ENCODE data around the gene ZG16. TPM values are rescaled to one million over a fixed set of nuclear protein-coding genes. Genes with fewer than 3 reads are reported as not detected.

ZG16 gene
- total and polyA plus RNA-seq, 2 of the 8 experiments (the other 6 are each of a cell fraction or from before 2014, with no cell fraction given) = not detected

DNA sequence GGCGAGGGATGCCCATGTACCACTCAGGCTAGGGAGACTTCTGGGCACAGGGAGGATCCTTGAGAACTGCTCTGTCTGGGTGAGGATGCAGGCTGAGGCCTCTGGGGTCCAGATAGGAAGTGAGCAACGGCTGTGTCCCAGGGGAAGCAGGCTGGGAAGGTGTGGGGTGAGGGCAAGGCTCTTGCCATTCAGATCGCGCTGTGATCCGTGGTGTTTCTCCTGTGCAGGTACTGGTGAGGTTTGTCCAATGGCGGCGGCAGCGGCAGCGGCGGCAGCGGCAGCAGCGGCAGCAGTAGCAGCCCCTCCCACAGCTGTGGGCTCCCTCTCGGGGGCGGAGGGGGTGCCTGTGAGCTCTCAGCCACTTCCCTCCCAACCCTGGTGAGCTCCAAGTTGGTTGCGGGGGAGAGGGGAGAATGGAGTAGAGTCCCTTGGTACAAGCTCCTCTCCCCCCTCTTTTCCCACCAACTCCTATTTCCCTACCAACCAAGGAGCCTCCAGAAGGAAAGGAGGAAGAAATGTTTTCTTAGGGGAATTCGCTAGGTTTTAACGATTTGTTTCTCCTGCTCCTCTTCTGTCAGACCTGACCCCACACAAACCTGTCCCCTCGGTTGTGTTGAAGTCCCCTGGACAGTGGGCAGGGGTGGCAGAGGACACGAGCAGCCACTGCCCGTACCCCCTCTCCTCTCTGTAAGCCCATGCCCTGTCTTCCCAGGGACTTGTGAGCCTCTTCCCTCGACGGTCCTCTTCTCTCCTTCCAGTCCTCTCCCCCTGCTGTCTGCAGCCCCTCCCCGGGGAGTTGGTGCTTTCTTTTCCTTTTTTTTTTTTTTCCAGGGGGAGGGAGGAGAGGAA is 32.0 kb downstream of the ZG16 start:
- no peak for FAIRE-seq
- peak overlapping the region; percentile 1 to 85 (median 22); a peak in 6 of 8 replicates for H3K4me3 ChIP-seq (ENCODE audit: extremely low read depth in 1 of 4, insufficient read depth in 2 of 4, low read depth in 3 of 4, low read length in 4 of 4)
- peak overlapping the region; percentile 91 to 92 for H3K4me2 ChIP-seq (ENCODE audit: insufficient read depth in 1 of 2, low read depth in 2 of 2, low read length in 2 of 2)
- no peak overlapping the region for H4K5ac ChIP-seq (ENCODE audit: insufficient read length, low read depth, low read length)
- H3K79me2 ChIP-seq (ENCODE audit: control insufficient read depth in 1 of 2, insufficient read depth in 2 of 2, low read length in 2 of 2) = peaks cover 7 to 30% of the 10 kb centered on the region in 2 experiments
- H3K27ac ChIP-seq (ENCODE audit: low read depth, low read length) = no peak overlapping the region; the same call in 1 of the 2 replicates
- no peak overlapping the region for H3K4ac ChIP-seq (replicated peaks; ENCODE audit: insufficient read length, low read depth, low read length)
- peaks cover 0 to 51% (median 41%) of the 10 kb centered on the region in 4 experiments; a peak in 6 of 7 replicates for H3K4me1 ChIP-seq (replicated peaks in 1 of 4; ENCODE audit: control insufficient read depth in 3 of 4, insufficient read depth in 4 of 4, low read length in 3 of 4)
- no peak overlapping the region for H3K14ac ChIP-seq (ENCODE audit: insufficient read length)
- H2BK15ac ChIP-seq (ENCODE audit: low read length) = no peak overlapping the region
- peaks cover 6 to 25% (median 10%) of the 10 kb centered on the region in 4 experiments for H3K36me3 ChIP-seq (ENCODE audit: control insufficient read depth in 2 of 4, insufficient read depth in 4 of 4, low read length in 3 of 4)
- no peaks in the 10 kb centered on the region for H3K27me3 ChIP-seq (replicated peaks in 1 of 4; ENCODE audit: control insufficient read depth in 3 of 4, extremely low read depth in 1 of 4, insufficient read depth in 3 of 4, low read length in 3 of 4)
- no peaks in the 10 kb centered on the region; the same call in 1 of the 2 replicates for H3K79me1 ChIP-seq (ENCODE audit: low read depth, low read length)
- ChIA-PET POLR2A (ENCODE audit: partially characterized antibody) (interaction anchor here (1.0 to 2.3 kb wide), 9 partner anchors 11 to 243 kb away, joined by 3 to 21 read pairs (median 5); partner anchors contain the start of genes CDIPT, KIF22, MVP and QPRT), CTCF (ENCODE audit: partially characterized antibody) (interaction anchor here (0.6 to 4.4 kb wide), 4 partner anchors 8 to 245 kb away, joined by 3 to 30 read pairs (median 3); partner anchors contain the start of genes MVP and PAGR1)
- 0 out of 2 replicates have a peak overlapping the region, but pooled peaks have one; percentile 48 for H2BK5ac ChIP-seq (ENCODE audit: low read depth, low read length)
- H3K18ac ChIP-seq (ENCODE audit: extremely low read depth, low read length) = peak overlapping the region; percentile 38
- no peak overlapping the region for H3K23ac ChIP-seq (ENCODE audit: insufficient read length)
- peaks cover 34% of the 10 kb centered on the region for H3K23me2 ChIP-seq (ENCODE audit: low read depth, low read length)
- H2AK5ac ChIP-seq (ENCODE audit: low read depth, low read length) = no peak overlapping the region
- H2AFZ ChIP-seq (ENCODE audit: low read length) = no peak overlapping the region
- H3K9me3 ChIP-seq (ENCODE audit: insufficient read depth in 2 of 2, low read depth in 1 of 2, low read length in 1 of 2) = no peaks in the 10 kb centered on the region
- no peak overlapping the region; a peak in 1 of 7 replicates for H3K9ac ChIP-seq (replicated peaks in 1 of 4; ENCODE audit: extremely low read depth in 1 of 4, low read depth in 3 of 4, low read length in 3 of 4)
- no peak overlapping the region for H2BK120ac ChIP-seq (replicated peaks; ENCODE audit: low read depth, low read length)
- H2BK12ac ChIP-seq (ENCODE audit: low read depth, low read length) = no peak overlapping the region
- no peak overlapping the region for H4K8ac ChIP-seq (ENCODE audit: extremely low read depth, insufficient read depth, low read length)
- H2BK20ac ChIP-seq (ENCODE audit: low read length) = no peak overlapping the region
- peak overlapping the region; percentile 25 for H4K91ac ChIP-seq (replicated peaks; ENCODE audit: insufficient read length, low read length)
- H4K20me1 ChIP-seq (replicated peaks in 1 of 2; ENCODE audit: control insufficient read depth in 1 of 2, insufficient read depth in 2 of 2, low read length in 2 of 2) = peaks cover 15 to 21% of the 10 kb centered on the region in 2 experiments
- DNase-seq (ENCODE audit: low read depth in 1 of 2, low spot score in 2 of 2) = no peak
- H3K56ac ChIP-seq (replicated peaks; ENCODE audit: insufficient read length, low read depth, low read length) = no peak overlapping the region
- WGBS, 2 experiments (ENCODE audit: extremely low coverage in 1 of 2, insufficient coverage in 1 of 2, insufficient read length in 1 of 2, insufficient replicate concordance in 2 of 2, low coverage in 1 of 2, low lambda C conversion rate in 2 of 2, missing lambda C conversion rate in 1 of 2) = 78% methylated on average over 18 of the region's 23 CpGs; no CpG with 5 or more reads in 1 of the 2 experiments
- no peak for TF ChIP-seq CTBP2 (IDR thresholded peaks at IDR 0.05; ENCODE audit: borderline replicate concordance, insufficient read depth, insufficient read length, low read length)
- TF ChIP-seq CHD1 (IDR thresholded peaks at IDR 0.05; ENCODE audit: low read depth, low read length) = no peak
- TF ChIP-seq GABPA (IDR thresholded peaks at IDR 0.05; ENCODE audit: borderline replicate concordance, insufficient read depth, low read length) = no peak
- no peak for TF ChIP-seq EGR1 (IDR thresholded peaks at IDR 0.05; ENCODE audit: borderline replicate concordance, low read depth, low read length)
- TF ChIP-seq, protein P1, sequence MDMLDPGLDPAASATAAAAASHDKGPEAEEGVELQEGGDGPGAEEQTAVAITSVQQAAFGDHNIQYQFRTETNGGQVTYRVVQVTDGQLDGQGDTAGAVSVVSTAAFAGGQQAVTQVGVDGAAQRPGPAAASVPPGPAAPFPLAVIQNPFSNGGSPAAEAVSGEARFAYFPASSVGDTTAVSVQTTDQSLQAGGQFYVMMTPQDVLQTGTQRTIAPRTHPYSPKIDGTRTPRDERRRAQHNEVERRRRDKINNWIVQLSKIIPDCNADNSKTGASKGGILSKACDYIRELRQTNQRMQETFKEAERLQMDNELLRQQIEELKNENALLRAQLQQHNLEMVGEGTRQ (IDR thresholded peaks at IDR 0.05; ENCODE audit: low read length) = no peak
- TF ChIP-seq, protein P2, sequence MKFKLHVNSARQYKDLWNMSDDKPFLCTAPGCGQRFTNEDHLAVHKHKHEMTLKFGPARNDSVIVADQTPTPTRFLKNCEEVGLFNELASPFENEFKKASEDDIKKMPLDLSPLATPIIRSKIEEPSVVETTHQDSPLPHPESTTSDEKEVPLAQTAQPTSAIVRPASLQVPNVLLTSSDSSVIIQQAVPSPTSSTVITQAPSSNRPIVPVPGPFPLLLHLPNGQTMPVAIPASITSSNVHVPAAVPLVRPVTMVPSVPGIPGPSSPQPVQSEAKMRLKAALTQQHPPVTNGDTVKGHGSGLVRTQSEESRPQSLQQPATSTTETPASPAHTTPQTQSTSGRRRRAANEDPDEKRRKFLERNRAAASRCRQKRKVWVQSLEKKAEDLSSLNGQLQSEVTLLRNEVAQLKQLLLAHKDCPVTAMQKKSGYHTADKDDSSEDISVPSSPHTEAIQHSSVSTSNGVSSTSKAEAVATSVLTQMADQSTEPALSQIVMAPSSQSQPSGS (IDR thresholded peaks at IDR 0.05; ENCODE audit: low read length) = no peak
- no peak for TF ChIP-seq EP300 (IDR thresholded peaks at IDR 0.05; ENCODE audit: borderline replicate concordance in 1 of 2, low read depth in 2 of 2, low read length in 2 of 2)
